Natural killer cell (primary cell): ENCODE measurements around the gene KRTAP9-1. TPM values are rescaled to one million over a fixed set of nuclear protein-coding genes. Genes with fewer than 3 reads are reported as not detected.

Source experiments
- ATAC-seq, 3 donors: fragments of 150-1000 bp in 2 of 3; fragments of 200-7000 bp in 1 of 3; cut with Tn5 transposase; 1 replicate in 1 of 3; 2 replicates in 2 of 3; pipeline ENCODE4 v1.10.0; 2021; ENCODE audit warnings: mild to moderate bottlenecking in 2 of 3, moderate library complexity in 2 of 3
- DNase-seq, 2 donors: peaks; one replicate each; pipeline versions ENCODE4 v3.0.0 to v3.0.0-alpha.2; 2013 to 2021; ENCODE audit warnings: mixed read lengths in 1 of 2
- H3K27ac ChIP-seq: one replicate; pipeline ENCODE4 v1.5.1; 2013; ENCODE audit warnings: mild to moderate bottlenecking, low read length
- H3K27me3 ChIP-seq: one replicate; pipeline ENCODE4 v1.6.1; 2013; ENCODE audit warnings: low read length; ENCODE audit not compliant: control insufficient read depth, insufficient read depth
- H3K36me3 ChIP-seq: one replicate; pipeline ENCODE4 v1.6.1; 2013; ENCODE audit warnings: low read length; ENCODE audit not compliant: control insufficient read depth, insufficient read depth
- H3K4me1 ChIP-seq: one replicate; pipeline ENCODE4 v1.6.1; 2013; ENCODE audit warnings: low read length; ENCODE audit not compliant: control insufficient read depth, insufficient read depth
- H3K4me3 ChIP-seq: one replicate; pipeline ENCODE4 v1.5.1; 2013; ENCODE audit warnings: low read length
- H3K9me3 ChIP-seq: one replicate; pipeline ENCODE4 v1.6.1; 2013; ENCODE audit warnings: low read length; ENCODE audit not compliant: control insufficient read depth, insufficient read depth
- H3K27ac Mint-ChIP-seq, 2 donors: one replicate each; pipeline ENCODE4 v1.8.0; 2022; ENCODE audit warnings: mild to moderate bottlenecking in 2 of 2, mixed read lengths in 2 of 2, moderate library complexity in 1 of 2
- H3K27me3 Mint-ChIP-seq, 2 donors: one replicate each; pipeline ENCODE4 v1.8.0; 2022; ENCODE audit warnings: low read depth in 2 of 2, mixed read lengths in 2 of 2
- H3K36me3 Mint-ChIP-seq: one replicate; pipeline ENCODE4 v1.8.0; 2022; ENCODE audit warnings: mixed read lengths
- H3K4me1 Mint-ChIP-seq, 2 donors: one replicate each; pipeline ENCODE4 v1.8.0; 2022; ENCODE audit warnings: mixed read lengths in 2 of 2
- H3K4me3 Mint-ChIP-seq: one replicate; pipeline ENCODE4 v1.8.0; 2022; ENCODE audit warnings: mild to moderate bottlenecking, moderate library complexity, mixed read lengths
- H3K9me3 Mint-ChIP-seq, 2 donors: one replicate each; pipeline ENCODE4 v1.8.0; 2022; ENCODE audit warnings: mixed read lengths in 2 of 2
- CTCF ChIP-seq: fragments of 200-600 bp; IDR thresholded peaks from one replicate; pipeline ENCODE4 v1.8.0; 2022; ENCODE audit warnings: antibody characterized with exemption
- WGBS: methylation state at CpG from one replicate; pipeline ENCODE4 v1.1.7; 2013; ENCODE audit warnings: missing lambda C conversion rate; ENCODE audit not compliant: insufficient coverage; 5-methylcytosine and 5-hydroxymethylcytosine counted together
- intact Hi-C: fragments of 100-400 bp; cut with micrococcal nuclease; formaldehyde crosslinking; loops from one replicate; pipeline ENCODE4 v1.14.2; 2022
- total RNA-seq, 4 donors: library from RNA; stranded (reverse); fragments of 120-200 nt in 1 of 4; gene quantifications; one replicate each; pipeline versions ENCODE4 v1.2.3 to v1.2.4, GENCODE V29; 2013 to 2022

KRTAP9-1 gene
- total RNA-seq, 3 donors from 2014 or later (not counting 1 experiment from before 2014, with no cell fraction given) = not detected

- Mint-ChIP-seq H3K36me3 (no peaks in the 10 kb centered on the region), H3K4me3 (no peak overlapping the region), H3K27ac (no peak overlapping the region), H3K4me1 (no peaks in the 10 kb centered on the region), H3K27me3 (peaks cover 18 to 42% of the 10 kb centered on the region in 2 donors), H3K9me3 (no peaks in the 10 kb centered on the region)
- Histone ChIP-seq H3K4me1 (no peaks in the 10 kb centered on the region), H3K27me3 (no peaks in the 10 kb centered on the region), H3K9me3 (no peaks in the 10 kb centered on the region), H3K27ac (no peak overlapping the region), H3K4me3 (no peak overlapping the region), H3K36me3 (no peaks in the 10 kb centered on the region)
- intact Hi-C loops = no loop called here
- no peak for TF ChIP-seq CTCF
- 56% methylated on average over 1 of the region's 1 CpG for WGBS
- ATAC-seq (no peak), DNase-seq (no peak)
Observed at GRCh38 chr17:41185001-41185400, 4.7 kb upstream of the KRTAP9-1 start.

GRCh38 chr17:41186872-41187271 is 2.8 kb upstream of the KRTAP9-1 start:
- no peak for TF ChIP-seq CTCF
- no peaks in the 10 kb centered on the region for H3K4me1 Mint-ChIP-seq
- ATAC-seq (no peak), DNase-seq (no peak)
- H3K36me3 ChIP-seq = no peaks in the 10 kb centered on the region
- H3K36me3 Mint-ChIP-seq = no peaks in the 10 kb centered on the region
- intact Hi-C loops = no loop called here
- H3K27me3 Mint-ChIP-seq = peaks cover 26 to 53% of the 10 kb centered on the region in 2 donors
- no peaks in the 10 kb centered on the region for H3K4me1 ChIP-seq
- H3K4me3 ChIP-seq = no peak overlapping the region
- no peaks in the 10 kb centered on the region for H3K27me3 ChIP-seq
- no peak overlapping the region for H3K27ac ChIP-seq
- H3K9me3 ChIP-seq = no peaks in the 10 kb centered on the region
- WGBS = 87% methylated on average over 2 of the region's 2 CpGs
- H3K4me3 Mint-ChIP-seq = no peak overlapping the region
- H3K27ac Mint-ChIP-seq = no peak overlapping the region
- no peaks in the 10 kb centered on the region for H3K9me3 Mint-ChIP-seq

- Mint-ChIP-seq H3K4me1 (no peaks in the 10 kb centered on the region), H3K27ac (no peak overlapping the region), H3K4me3 (no peak overlapping the region), H3K27me3 (peaks cover 24 to 52% of the 10 kb centered on the region in 2 donors), H3K36me3 (no peaks in the 10 kb centered on the region), H3K9me3 (no peaks in the 10 kb centered on the region)
- 87% methylated on average over 3 of the region's 3 CpGs for WGBS
- Histone ChIP-seq H3K27ac (no peak overlapping the region), H3K4me1 (no peaks in the 10 kb centered on the region), H3K9me3 (no peaks in the 10 kb centered on the region), H3K4me3 (no peak overlapping the region), H3K36me3 (no peaks in the 10 kb centered on the region), H3K27me3 (no peaks in the 10 kb centered on the region)
- DNase-seq (no peak), ATAC-seq (no peak)
- no peak for TF ChIP-seq CTCF
- intact Hi-C loops = no loop called here
Observed at GRCh38 chr17:41190328-41190727, 641 bp downstream of the KRTAP9-1 start.

GRCh38 chr17:41196068-41196467 is 6.4 kb downstream of the KRTAP9-1 start:
- no peak for ATAC-seq

More at GRCh38 chr17:41196068-41196467, 6.4 kb downstream of the KRTAP9-1 start:
- intact Hi-C loops = no loop called here
- no peak overlapping the region for H3K27ac ChIP-seq
- no peaks in the 10 kb centered on the region for H3K36me3 ChIP-seq
- no peaks in the 10 kb centered on the region for H3K4me1 ChIP-seq
- no peak for DNase-seq
- Mint-ChIP-seq H3K4me3 (no peak overlapping the region), H3K27ac (no peak overlapping the region), H3K9me3 (no peaks in the 10 kb centered on the region), H3K27me3 (peaks cover 20 to 53% of the 10 kb centered on the region in 2 donors), H3K4me1 (no peaks in the 10 kb centered on the region), H3K36me3 (no peaks in the 10 kb centered on the region)
- peaks cover 2% of the 10 kb centered on the region for H3K27me3 ChIP-seq
- no peak overlapping the region for H3K4me3 ChIP-seq
- no peaks in the 10 kb centered on the region for H3K9me3 ChIP-seq
- WGBS = 33% methylated on average over 1 of the region's 1 CpG
- TF ChIP-seq CTCF = no peak
